ENCODE data around the gene SMIM33. TPM values are rescaled to one million over a fixed set of nuclear protein-coding genes. Genes with fewer than 3 reads are reported as not detected.

Gene SMIM33
- total and polyA plus RNA-seq, 10 of the 15 experiments (the other 5 are each of a cell fraction or from before 2014, with no cell fraction given), result 0.03 to 0.25 (median 0.07) TPM; not detected in 4

DNA sequence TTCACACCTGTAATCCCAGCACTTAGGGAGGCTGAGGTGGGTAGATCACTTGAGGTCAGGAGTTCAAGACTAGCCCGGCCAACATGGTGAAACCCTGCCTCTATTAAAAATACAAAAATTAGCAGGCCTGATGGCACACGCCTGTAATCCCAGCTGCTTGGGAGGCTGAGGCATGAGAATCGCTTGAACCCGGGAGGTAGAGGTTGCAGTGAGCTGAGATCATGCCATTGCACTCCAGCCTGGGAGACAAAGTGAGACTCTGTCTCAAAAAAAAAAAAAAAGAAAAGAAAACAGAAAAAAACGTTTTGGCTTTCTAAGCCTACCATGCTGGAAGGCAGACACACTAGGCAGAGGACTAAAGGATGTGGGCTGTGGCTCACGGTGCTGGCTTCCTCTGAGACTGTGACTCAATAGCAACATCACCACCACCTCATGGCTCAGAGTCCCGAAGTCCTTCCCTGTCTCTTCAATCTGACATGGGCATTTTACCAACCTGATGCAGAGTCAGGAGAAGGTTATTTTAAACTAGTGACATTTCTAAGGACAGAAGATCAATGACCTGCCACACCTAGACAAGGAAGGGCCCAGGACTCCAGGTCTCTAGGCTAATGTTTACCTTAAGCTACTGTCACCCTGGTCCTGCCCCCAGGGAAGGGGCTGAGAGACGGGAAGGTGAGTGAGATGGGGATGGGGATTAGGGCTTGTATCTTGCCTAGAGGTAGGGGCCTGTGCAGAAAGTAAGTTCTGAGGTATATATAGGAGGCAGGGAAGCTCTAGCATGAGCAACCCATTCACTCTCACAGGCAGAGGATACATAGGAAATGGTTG is 12.0 kb upstream of the SMIM33 start (continued):
- TF ChIP-seq NRF1 (conservative IDR thresholded peaks at IDR 0.05; ENCODE audit: low read depth, low read length) (no peak), BACH1 (IDR thresholded peaks at IDR 0.05; ENCODE audit: borderline replicate concordance) (no peak), NFIC (IDR thresholded peaks at IDR 0.05; ENCODE audit: low read depth, low read length) (no peak), HDGF (IDR thresholded peaks at IDR 0.05) (peak; percentile 64), ZNF384 (IDR thresholded peaks at IDR 0.05; ENCODE audit: borderline replicate concordance, low read depth, low read length) (0 out of 2 replicates have a peak, but pooled peaks have one; percentile 49), GATAD2B (conservative IDR thresholded peaks at IDR 0.05; ENCODE audit: low read depth) (no peak), JUND (IDR thresholded peaks at IDR 0.05; ENCODE audit: low read depth, low read length) (no peak), CREM (IDR thresholded peaks at IDR 0.05; ENCODE audit: low read depth) (peak; percentile 46; the same call in 1 of the 2 replicates), MXI1 (IDR thresholded peaks at IDR 0.05; ENCODE audit: low read depth, low read length) (no peak), PAX8 (IDR thresholded peaks at IDR 0.05) (no peak), WRNIP1 (IDR thresholded peaks at IDR 0.05; ENCODE audit: borderline replicate concordance, low read depth, low read length) (no peak), SIN3A (IDR thresholded peaks at IDR 0.05; ENCODE audit: low read depth, low read length) (no peak), YBX1 (IDR thresholded peaks at IDR 0.05) (no peak), MEF2B (IDR thresholded peaks at IDR 0.05; ENCODE audit: partially characterized antibody, poor library complexity, severe bottlenecking) (no peak), NFYB (IDR thresholded peaks at IDR 0.05; ENCODE audit: insufficient read depth, low read depth, low read length) (no peak), FOXM1 (IDR thresholded peaks at IDR 0.05; ENCODE audit: low read depth, low read length) (no peak), SIX5 (IDR thresholded peaks at IDR 0.05; ENCODE audit: low read depth, low read length, severe bottlenecking) (no peak), ZNF207 (IDR thresholded peaks at IDR 0.05; ENCODE audit: borderline replicate concordance) (no peak), ZNF274 (IDR thresholded peaks at IDR 0.05; ENCODE audit: insufficient read depth, insufficient read length) (no peak), NR2C2 (IDR thresholded peaks at IDR 0.05; ENCODE audit: borderline replicate concordance, control insufficient read depth, insufficient read length, low read depth) (no peak), ASH2L (IDR thresholded peaks at IDR 0.05; ENCODE audit: borderline replicate concordance, low read depth) (no peak), ESRRA (IDR thresholded peaks at IDR 0.05; ENCODE audit: low read length) (no peak)
- TF ChIP-seq, protein P1, sequence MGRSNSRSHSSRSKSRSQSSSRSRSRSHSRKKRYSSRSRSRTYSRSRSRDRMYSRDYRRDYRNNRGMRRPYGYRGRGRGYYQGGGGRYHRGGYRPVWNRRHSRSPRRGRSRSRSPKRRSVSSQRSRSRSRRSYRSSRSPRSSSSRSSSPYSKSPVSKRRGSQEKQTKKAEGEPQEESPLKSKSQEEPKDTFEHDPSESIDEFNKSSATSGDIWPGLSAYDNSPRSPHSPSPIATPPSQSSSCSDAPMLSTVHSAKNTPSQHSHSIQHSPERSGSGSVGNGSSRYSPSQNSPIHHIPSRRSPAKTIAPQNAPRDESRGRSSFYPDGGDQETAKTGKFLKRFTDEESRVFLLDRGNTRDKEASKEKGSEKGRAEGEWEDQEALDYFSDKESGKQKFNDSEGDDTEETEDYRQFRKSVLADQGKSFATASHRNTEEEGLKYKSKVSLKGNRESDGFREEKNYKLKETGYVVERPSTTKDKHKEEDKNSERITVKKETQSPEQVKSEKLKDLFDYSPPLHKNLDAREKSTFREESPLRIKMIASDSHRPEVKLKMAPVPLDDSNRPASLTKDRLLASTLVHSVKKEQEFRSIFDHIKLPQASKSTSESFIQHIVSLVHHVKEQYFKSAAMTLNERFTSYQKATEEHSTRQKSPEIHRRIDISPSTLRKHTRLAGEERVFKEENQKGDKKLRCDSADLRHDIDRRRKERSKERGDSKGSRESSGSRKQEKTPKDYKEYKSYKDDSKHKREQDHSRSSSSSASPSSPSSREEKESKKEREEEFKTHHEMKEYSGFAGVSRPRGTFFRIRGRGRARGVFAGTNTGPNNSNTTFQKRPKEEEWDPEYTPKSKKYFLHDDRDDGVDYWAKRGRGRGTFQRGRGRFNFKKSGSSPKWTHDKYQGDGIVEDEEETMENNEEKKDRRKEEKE (IDR thresholded peaks at IDR 0.05), result no peak
- TF ChIP-seq, protein P2, sequence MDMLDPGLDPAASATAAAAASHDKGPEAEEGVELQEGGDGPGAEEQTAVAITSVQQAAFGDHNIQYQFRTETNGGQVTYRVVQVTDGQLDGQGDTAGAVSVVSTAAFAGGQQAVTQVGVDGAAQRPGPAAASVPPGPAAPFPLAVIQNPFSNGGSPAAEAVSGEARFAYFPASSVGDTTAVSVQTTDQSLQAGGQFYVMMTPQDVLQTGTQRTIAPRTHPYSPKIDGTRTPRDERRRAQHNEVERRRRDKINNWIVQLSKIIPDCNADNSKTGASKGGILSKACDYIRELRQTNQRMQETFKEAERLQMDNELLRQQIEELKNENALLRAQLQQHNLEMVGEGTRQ (IDR thresholded peaks at IDR 0.05; ENCODE audit: borderline replicate concordance, low read depth, low read length), result no peak
- TF ChIP-seq, protein P3, sequence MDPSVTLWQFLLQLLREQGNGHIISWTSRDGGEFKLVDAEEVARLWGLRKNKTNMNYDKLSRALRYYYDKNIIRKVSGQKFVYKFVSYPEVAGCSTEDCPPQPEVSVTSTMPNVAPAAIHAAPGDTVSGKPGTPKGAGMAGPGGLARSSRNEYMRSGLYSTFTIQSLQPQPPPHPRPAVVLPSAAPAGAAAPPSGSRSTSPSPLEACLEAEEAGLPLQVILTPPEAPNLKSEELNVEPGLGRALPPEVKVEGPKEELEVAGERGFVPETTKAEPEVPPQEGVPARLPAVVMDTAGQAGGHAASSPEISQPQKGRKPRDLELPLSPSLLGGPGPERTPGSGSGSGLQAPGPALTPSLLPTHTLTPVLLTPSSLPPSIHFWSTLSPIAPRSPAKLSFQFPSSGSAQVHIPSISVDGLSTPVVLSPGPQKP (IDR thresholded peaks at IDR 0.05; ENCODE audit: low read depth, low read length), result no peak

Data from GM12878 (cell line).